H9 (cell line): Measurements from ENCODE around the gene MINDY2. TPM values are rescaled to one million over a fixed set of nuclear protein-coding genes. Genes with fewer than 3 reads are reported as not detected.

ENCODE experiments used
- DNase-seq: peaks from one replicate; pipeline ENCODE4 v3.0.0-alpha.2; 2017
- H2AFZ ChIP-seq: one replicate; pipeline ENCODE4 v1.6.1; 2013; ENCODE audit warnings: mild to moderate bottlenecking, low read length, control low read depth, moderate library complexity
- H2AK5ac ChIP-seq: 2 replicates; pipeline ENCODE4 v1.6.1; 2013; ENCODE audit warnings: low read length, control low read depth, mixed read lengths; ENCODE audit not compliant: insufficient read length
- H2BK120ac ChIP-seq: one replicate; pipeline ENCODE4 v1.6.1; 2013; ENCODE audit warnings: low read depth, mild to moderate bottlenecking, low read length, control low read depth, inconsistent platforms; ENCODE audit not compliant: poor library complexity, severe bottlenecking
- H2BK12ac ChIP-seq: 2 replicates; pipeline ENCODE4 v1.6.1; 2013; ENCODE audit warnings: low read length, control low read depth, mixed read lengths, low read depth; ENCODE audit not compliant: insufficient read length
- H2BK15ac ChIP-seq: 2 replicates; pipeline ENCODE4 v1.6.1; 2013; ENCODE audit warnings: low read depth, low read length, control low read depth
- H2BK20ac ChIP-seq: one replicate; pipeline ENCODE4 v1.6.1; 2013; ENCODE audit warnings: low read depth, mild to moderate bottlenecking, low read length, control low read depth, inconsistent platforms; ENCODE audit not compliant: poor library complexity, severe bottlenecking
- H2BK5ac ChIP-seq: 2 replicates; pipeline ENCODE4 v1.6.1; 2013; ENCODE audit warnings: low read length, control low read depth, mixed read lengths; ENCODE audit not compliant: insufficient read length
- H3K14ac ChIP-seq: 2 replicates; pipeline ENCODE4 v1.6.1; 2013; ENCODE audit warnings: low read length, control low read depth; ENCODE audit not compliant: insufficient read depth
- H3K18ac ChIP-seq: 2 replicates; pipeline ENCODE4 v1.6.1; 2013; ENCODE audit warnings: low read depth, mild to moderate bottlenecking, mixed read lengths, low read length, control low read depth; ENCODE audit not compliant: insufficient read length
- H3K23ac ChIP-seq: 2 replicates; pipeline ENCODE4 v1.6.1; 2013; ENCODE audit warnings: low read length, control low read depth, mixed read lengths, low read depth; ENCODE audit not compliant: insufficient read length
- H3K23me2 ChIP-seq: 2 replicates; pipeline ENCODE4 v1.6.1; 2013; ENCODE audit warnings: low read depth, mild to moderate bottlenecking, mixed read lengths, low read length, control low read depth; ENCODE audit not compliant: insufficient read length, poor library complexity, severe bottlenecking
- H3K27ac ChIP-seq: 2 replicates; pipeline ENCODE4 v1.5.1; 2013; ENCODE audit warnings: low read length, control low read depth, mixed read lengths, low read depth; ENCODE audit not compliant: insufficient read length
- H3K27me3 ChIP-seq: 2 replicates; pipeline ENCODE4 v1.6.1; 2013; ENCODE audit warnings: low read length, control low read depth, inconsistent platforms; ENCODE audit not compliant: insufficient read depth
- H3K4ac ChIP-seq: 2 replicates; pipeline ENCODE4 v1.6.1; 2013; ENCODE audit warnings: low read depth, mild to moderate bottlenecking, control low read depth, inconsistent platforms, low read length, moderate library complexity
- H3K4me1 ChIP-seq: 2 replicates; pipeline ENCODE4 v1.6.1; 2013; ENCODE audit warnings: low read length, control low read depth, inconsistent platforms; ENCODE audit not compliant: insufficient read depth
- H3K4me2 ChIP-seq: 2 replicates; pipeline ENCODE4 v1.6.1; 2013; ENCODE audit warnings: low read length, control low read depth, mixed read lengths; ENCODE audit not compliant: insufficient read length, insufficient read depth
- H3K56ac ChIP-seq: 2 replicates; pipeline ENCODE4 v1.6.1; 2013; ENCODE audit warnings: low read depth, mild to moderate bottlenecking, mixed read lengths, low read length, control low read depth; ENCODE audit not compliant: insufficient read length
- H3K79me1 ChIP-seq: 2 replicates; pipeline ENCODE4 v1.6.1; 2013; ENCODE audit warnings: low read depth, mild to moderate bottlenecking, moderate library complexity, low read length, control low read depth, inconsistent platforms; ENCODE audit not compliant: insufficient read depth, poor library complexity, severe bottlenecking
- H3K79me2 ChIP-seq: 2 replicates; pipeline ENCODE4 v1.6.1; 2013; ENCODE audit warnings: low read length, control low read depth, inconsistent platforms; ENCODE audit not compliant: insufficient read depth
- H3K9ac ChIP-seq: 2 replicates; pipeline ENCODE4 v1.6.1; 2013; ENCODE audit warnings: low read length, control low read depth, mixed read lengths; ENCODE audit not compliant: insufficient read length; ENCODE audit errors: extremely low read depth
- H3K9me3 ChIP-seq: one replicate; pipeline ENCODE4 v1.6.1; 2013; ENCODE audit warnings: low read depth, low read length, inconsistent platforms; ENCODE audit not compliant: control insufficient read depth
- H3T11ph ChIP-seq: one replicate; pipeline ENCODE4 v1.6.1; 2013; ENCODE audit warnings: mild to moderate bottlenecking, low read length, control low read depth, inconsistent platforms
- H4K20me1 ChIP-seq: one replicate; pipeline ENCODE4 v1.6.1; 2013; ENCODE audit not compliant: control insufficient read depth, insufficient read length, insufficient read depth
- H4K5ac ChIP-seq: 2 replicates; pipeline ENCODE4 v1.6.1; 2013; ENCODE audit warnings: low read depth, mild to moderate bottlenecking, mixed read lengths, low read length, control low read depth; ENCODE audit not compliant: insufficient read length
- H4K8ac ChIP-seq: replicated peaks from 2 replicates; pipeline ENCODE4 v1.6.1; 2013; ENCODE audit warnings: low read length, control low read depth, mixed read lengths, low read depth; ENCODE audit not compliant: insufficient read length
- H4K91ac ChIP-seq: 2 replicates; pipeline ENCODE4 v1.6.1; 2013; ENCODE audit warnings: low read depth, mild to moderate bottlenecking, moderate library complexity, mixed read lengths, low read length, control low read depth; ENCODE audit not compliant: insufficient read length
- H3K27ac Mint-ChIP-seq, 3 experiments: 2 replicates in 2 of 3; 3 replicates in 1 of 3; pipeline ENCODE4 v1.8.0; 2020 to 2021; ENCODE audit warnings: mixed read lengths in 3 of 3, mild to moderate bottlenecking in 1 of 3, moderate library complexity in 1 of 3
- H3K27me3 Mint-ChIP-seq: 2 replicates; pipeline ENCODE4 v1.8.0; 2021; ENCODE audit warnings: low read depth, mild to moderate bottlenecking, moderate library complexity, mixed read lengths
- H3K36me3 Mint-ChIP-seq, 3 experiments: 2 replicates in 2 of 3; 3 replicates in 1 of 3; pipeline ENCODE4 v1.8.0; 2020 to 2021; ENCODE audit warnings: low read depth in 3 of 3, mixed read lengths in 3 of 3; ENCODE audit not compliant: insufficient read depth in 1 of 3
- H3K4me1 Mint-ChIP-seq, 2 experiments: 2 replicates each; pipeline ENCODE4 v1.8.0; 2020; ENCODE audit warnings: mixed read lengths in 2 of 2
- H3K4me3 Mint-ChIP-seq, 2 experiments: 2 replicates in 1 of 2; 3 replicates in 1 of 2; pipeline ENCODE4 v1.8.0; 2020 to 2021; ENCODE audit warnings: mild to moderate bottlenecking in 2 of 2, mixed read lengths in 2 of 2, moderate library complexity in 1 of 2
- H3K9me3 Mint-ChIP-seq, 2 experiments: 2 replicates in 1 of 2; 3 replicates in 1 of 2; pipeline ENCODE4 v1.8.0; 2020; ENCODE audit warnings: mild to moderate bottlenecking in 2 of 2, mixed read lengths in 2 of 2, moderate library complexity in 1 of 2
- CTCF ChIP-seq: fragments of 200-600 bp; sonication (generic); conservative IDR thresholded peaks from 3 replicates; pipeline ENCODE4 v1.8.0; 2021; ENCODE audit warnings: antibody characterized with exemption, mild to moderate bottlenecking
- WGBS: extraction: QIAGEN DNeasy Blood & Tissue Kit; methylation state at CpG from one replicate; pipeline ENCODE4 v1.1.7; 2013; ENCODE audit warnings: missing lambda C conversion rate, low lambda C conversion rate, mixed read lengths; ENCODE audit not compliant: insufficient read length; ENCODE audit errors: extremely low coverage; 5-methylcytosine and 5-hydroxymethylcytosine counted together
- total RNA-seq: library from RNA; stranded (reverse); gene quantifications from 2 replicates; pipeline ENCODE4 v1.2.1, GENCODE V29; 2021

Gene MINDY2
- total RNA-seq, 1 experiment from 2014 or later: 32.3 TPM

- H3K4ac ChIP-seq: no peak overlapping the region
- no peaks in the 10 kb centered on the region for H3K4me1 ChIP-seq
- H3K23me2 ChIP-seq: no peaks in the 10 kb centered on the region
- no peak overlapping the region for H4K5ac ChIP-seq
- no peaks in the 10 kb centered on the region for H3K27me3 ChIP-seq
- H3K4me3 Mint-ChIP-seq: no peak overlapping the region
- H2AK5ac ChIP-seq: no peak overlapping the region
- no peaks in the 10 kb centered on the region for H3K9me3 ChIP-seq
- no peak overlapping the region for H2AFZ ChIP-seq
- H3K23ac ChIP-seq: no peak overlapping the region
- no peak overlapping the region for H3K4me2 ChIP-seq
- H3K36me3 Mint-ChIP-seq: peaks cover 0 to 3% (median 0%) of the 10 kb centered on the region in 3 experiments; a peak in 1 of 7 replicates
- no peak overlapping the region for H4K91ac ChIP-seq
- H4K20me1 ChIP-seq: no peaks in the 10 kb centered on the region
- H2BK20ac ChIP-seq: no peak overlapping the region
- H2BK120ac ChIP-seq: no peak overlapping the region
- no peak overlapping the region for H3K14ac ChIP-seq
- no peak overlapping the region for H2BK15ac ChIP-seq
- no peaks in the 10 kb centered on the region for H3K9me3 Mint-ChIP-seq
- H3K56ac ChIP-seq: no peak overlapping the region
- peaks cover 29% of the 10 kb centered on the region; the same call in 1 of the 2 replicates for H3K79me2 ChIP-seq
- no peak overlapping the region for H2BK12ac ChIP-seq
- no peak overlapping the region; a peak in 1 of 7 replicates for H3K27ac Mint-ChIP-seq
- no CpG with 5 or more reads among the region's 3 CpGs for WGBS
- no peaks in the 10 kb centered on the region for H3K27me3 Mint-ChIP-seq
- H3K4me1 Mint-ChIP-seq: peaks cover 31 to 39% of the 10 kb centered on the region in 2 experiments
- peaks cover 6% of the 10 kb centered on the region for H3K79me1 ChIP-seq
- H3K18ac ChIP-seq: no peak overlapping the region
- no peak overlapping the region for H3T11ph ChIP-seq
- DNase-seq: no peak
- no peak overlapping the region for H4K8ac ChIP-seq
- no peak for TF ChIP-seq CTCF
- no peak overlapping the region for H3K9ac ChIP-seq
- no peak overlapping the region for H3K27ac ChIP-seq
- no peak overlapping the region for H2BK5ac ChIP-seq
Observed at GRCh38 chr15:58737298-58737697, 33.8 kb upstream of the MINDY2 start.
